Gastroesophageal sphincter (tissue), 2 donors: ENCODE data around the gene KCNMB3.

Experiments used
- POLR2A ChIP-seq, 2 donors: fragments of 450-650 bp; IDR thresholded peaks; one replicate each; pipeline ENCODE4 v1.6.1; 2017; ENCODE audit warnings: antibody characterized with exemption in 2 of 2, mild to moderate bottlenecking in 2 of 2, moderate library complexity in 1 of 2
- POLR2AphosphoS5 ChIP-seq: sonication (generic); formaldehyde crosslinking; IDR thresholded peaks from one replicate; pipeline ENCODE4 v1.6.1; 2017; ENCODE audit warnings: antibody characterized with exemption

DNA sequence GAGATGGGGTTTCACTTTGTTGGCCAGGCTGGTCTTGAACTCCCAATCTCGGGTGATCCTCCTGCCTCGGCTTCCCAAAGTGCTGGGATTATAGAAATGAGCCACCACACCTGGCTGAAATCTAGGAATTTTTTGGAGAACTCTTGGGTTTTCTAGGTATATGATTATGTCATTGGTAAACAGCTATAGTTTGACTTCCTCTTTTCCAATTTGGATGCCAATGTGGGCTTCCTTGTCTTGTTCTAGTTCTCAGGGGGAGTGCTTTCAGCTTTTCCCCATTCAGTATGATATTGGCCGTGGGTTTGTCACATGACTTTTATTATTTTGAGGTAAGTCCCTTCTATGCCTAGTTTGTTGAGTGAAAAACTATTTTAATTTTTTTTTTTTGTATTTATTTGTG is 17.9 kb downstream of the KCNMB3 start:
- TF ChIP-seq POLR2A (IDR thresholded peaks at IDR 0.05), result no peak
- TF ChIP-seq POLR2AphosphoS5, result no peak
